ENCODE results near the gene R3HDM1.
A peak's percentile ranks its signal among the peaks of the same experiment; 100 is the strongest.
"Not testable (repeated sequence)": the region's sequence is repeated elsewhere in the genome, so short reads cannot be mapped to it uniquely, and the experiment has no call there.

The R3HDM1 gene

GRCh38 chr2:135709992-135710391 lies 178.7 kb downstream of the R3HDM1 start:
- DNase-seq (ENCODE audit: low spot score), result peak; percentile 57

- DNase-seq (ENCODE audit: low spot score), result not testable (repeated sequence)
These were observed 183.8 kb downstream of the R3HDM1 start for GRCh38 chr2:135715086-135715485.

- DNase-seq (ENCODE audit: low spot score), result no peak
These were observed 196.9 kb downstream of the R3HDM1 start for GRCh38 chr2:135728064-135728743.

- no peak for DNase-seq (ENCODE audit: low spot score)
These were observed 201.3 kb downstream of the R3HDM1 start for GRCh38 chr2:135732561-135732960.

- no peak for DNase-seq (ENCODE audit: low spot score)
These were observed 201.8 kb downstream of the R3HDM1 start for GRCh38 chr2:135733045-135733444.

GRCh38 chr2:135736546-135736945 lies 205.3 kb downstream of the R3HDM1 start:
- DNase-seq (ENCODE audit: low spot score), result no peak

GRCh38 chr2:135740206-135740605 lies 208.9 kb downstream of the R3HDM1 start:
- no peak for DNase-seq (ENCODE audit: low spot score)

GRCh38 chr2:135741043-135741394 lies 209.7 kb downstream of the R3HDM1 start:
- no peak for DNase-seq (ENCODE audit: low spot score)

- peak; percentile 98 for DNase-seq (ENCODE audit: low spot score)
These were observed 210.4 kb downstream of the R3HDM1 start, which contains the start of gene UBXN4 for GRCh38 chr2:135741395-135742324. Gene UBXN4, plus strand, starts transcription at chr2:135741855. Its CDS starts 75 bp downstream, at chr2:135741930.

- peak; percentile 38 for DNase-seq (ENCODE audit: low spot score)
These were observed 211.1 kb downstream of the R3HDM1 start for GRCh38 chr2:135742325-135742757.

- no peak for DNase-seq (ENCODE audit: low spot score)
These were observed 212.6 kb downstream of the R3HDM1 start for GRCh38 chr2:135743860-135744259.

GRCh38 chr2:135744760-135745314 lies 213.6 kb downstream of the R3HDM1 start:
- no peak for DNase-seq (ENCODE audit: low spot score)

- no peak for DNase-seq (ENCODE audit: low spot score)
These were observed 214.3 kb downstream of the R3HDM1 start for GRCh38 chr2:135745545-135745944.

- no peak for DNase-seq (ENCODE audit: low spot score)
These were observed 224.3 kb downstream of the R3HDM1 start for GRCh38 chr2:135755573-135755972.

GRCh38 chr2:135756692-135757091 lies 225.4 kb downstream of the R3HDM1 start:
- DNase-seq (ENCODE audit: low spot score), result no peak

- no peak for DNase-seq (ENCODE audit: low spot score)
These were observed 230.7 kb downstream of the R3HDM1 start for GRCh38 chr2:135762022-135762421.

GRCh38 chr2:135762530-135762929 lies 231.2 kb downstream of the R3HDM1 start:
- DNase-seq (ENCODE audit: low spot score), result no peak

GRCh38 chr2:135768863-135769262 lies 237.6 kb downstream of the R3HDM1 start:
- DNase-seq (ENCODE audit: low spot score), result no peak

- no peak for DNase-seq (ENCODE audit: low spot score)
These were observed 242.0 kb downstream of the R3HDM1 start for GRCh38 chr2:135773319-135773718.

GRCh38 chr2:135773917-135774316 lies 242.6 kb downstream of the R3HDM1 start:
- DNase-seq (ENCODE audit: low spot score), result no peak
